Upper lobe of left lung (tissue), 6 donors: ENCODE measurements around the gene TPO. TPM values are rescaled to one million over a fixed set of nuclear protein-coding genes. Genes with fewer than 3 reads are reported as not detected.

Experiments
- ATAC-seq, 2 donors: fragments of 200-7000 bp; cut with Tn5 transposase; one replicate each; pipeline ENCODE4 v1.9.1; 2022; ENCODE audit warnings: mild to moderate bottlenecking in 2 of 2, moderate library complexity in 2 of 2; ENCODE audit not compliant: low FRiP score in 2 of 2
- DNase-seq, 2 donors: peaks; one replicate each; pipeline ENCODE4 v3.0.0-alpha.2; 2019 to 2020
- H3K27ac ChIP-seq, 4 donors: fragments of 200-600 bp; sonication (generic); one replicate each; pipeline ENCODE4 v1.5.1; 2016 to 2019
- H3K27me3 ChIP-seq, 4 donors: fragments of 200-600 bp; sonication (generic); one replicate each; pipeline ENCODE4 v1.5.1; 2017 to 2019
- H3K36me3 ChIP-seq, 4 donors: fragments of 200-600 bp; sonication (generic); one replicate each; pipeline ENCODE4 v1.5.1; 2016 to 2019
- H3K4me1 ChIP-seq, 4 donors: fragments of 200-600 bp; sonication (generic); one replicate each; pipeline ENCODE4 v1.5.1; 2018 to 2019
- H3K4me3 ChIP-seq, 4 donors: fragments of 200-600 bp; sonication (generic); one replicate each; pipeline ENCODE4 v1.5.1; 2017 to 2019; ENCODE audit warnings: mild to moderate bottlenecking in 2 of 4, moderate library complexity in 1 of 4
- H3K9me3 ChIP-seq, 4 donors: fragments of 200-600 bp; sonication (generic); one replicate each; pipeline ENCODE4 v1.5.1; 2018 to 2019
- CTCF ChIP-seq, 6 experiments: fragments of 450-650 bp in 4 of 6; fragments of 200-600 bp in 2 of 6; sonication (generic) in 2 of 6; IDR thresholded peaks; one replicate each; pipeline ENCODE4 v1.5.1; 2016 to 2019; ENCODE audit warnings: antibody characterized with exemption in 6 of 6
- EP300 ChIP-seq, 4 donors: sonication (generic); formaldehyde crosslinking; IDR thresholded peaks; one replicate each; pipeline ENCODE4 v1.5.1; 2017; ENCODE audit warnings: antibody characterized with exemption in 4 of 4, control low read depth in 2 of 4
- POLR2A ChIP-seq, 4 donors: fragments of 450-650 bp; IDR thresholded peaks; one replicate each; pipeline ENCODE4 v1.5.1; 2016 to 2017; ENCODE audit warnings: antibody characterized with exemption in 4 of 4, mild to moderate bottlenecking in 2 of 4
- POLR2AphosphoS5 ChIP-seq, 2 donors: sonication (generic); formaldehyde crosslinking; IDR thresholded peaks; one replicate each; pipeline ENCODE4 v1.5.1; 2017; ENCODE audit warnings: antibody characterized with exemption in 2 of 2
- WGBS, 2 donors: methylation state at CpG; one replicate each; pipeline ENCODE4 v1.1.5; 2017 to 2018; 5-methylcytosine and 5-hydroxymethylcytosine counted together
- total RNA-seq, 6 donors: library from RNA; depleted of rRNA in 4 of 6; stranded (reverse); fragments of >200 nt in 4 of 6; gene quantifications; one replicate each; pipeline versions ENCODE4 v1.1.0 to v1.2.1, GENCODE V29; 2016 to 2021
- donor health status: DM: no; HTN: no; CAD: no; lungs with moderate emphysema.
- donor health status: DM: no; HTN: yes; CAD: no; lungs with severe emphysema.

The TPO gene
- total RNA-seq, 6 donors from 2014 or later, result 0.06 to 0.39 TPM; not detected in 4

GRCh38 chr2:1521878-1522830, 108.9 kb downstream of the TPO start:
- H3K4me3 ChIP-seq, result no peak overlapping the region
- DNase-seq, result peak in 1 of 2 donors; percentile 59
- H3K4me1 ChIP-seq, result peaks cover 0 to 10% (median 0%) of the 10 kb centered on the region in 4 donors
- no peaks in the 10 kb centered on the region for H3K36me3 ChIP-seq
- H3K27ac ChIP-seq, result no peak overlapping the region
- H3K27me3 ChIP-seq, result no peaks in the 10 kb centered on the region
- ATAC-seq, result no peak
- WGBS, 2 donors, result 88 to 91% methylated on average over 26 of the region's 26 CpGs
- H3K9me3 ChIP-seq, result no peaks in the 10 kb centered on the region
- no peak for TF ChIP-seq EP300 (IDR thresholded peaks at IDR 0.05)
- TF ChIP-seq POLR2AphosphoS5 (IDR thresholded peaks at IDR 0.05), result no peak
- TF ChIP-seq POLR2A (IDR thresholded peaks at IDR 0.05), result no peak
- no peak for TF ChIP-seq CTCF (IDR thresholded peaks at IDR 0.05)

DNA sequence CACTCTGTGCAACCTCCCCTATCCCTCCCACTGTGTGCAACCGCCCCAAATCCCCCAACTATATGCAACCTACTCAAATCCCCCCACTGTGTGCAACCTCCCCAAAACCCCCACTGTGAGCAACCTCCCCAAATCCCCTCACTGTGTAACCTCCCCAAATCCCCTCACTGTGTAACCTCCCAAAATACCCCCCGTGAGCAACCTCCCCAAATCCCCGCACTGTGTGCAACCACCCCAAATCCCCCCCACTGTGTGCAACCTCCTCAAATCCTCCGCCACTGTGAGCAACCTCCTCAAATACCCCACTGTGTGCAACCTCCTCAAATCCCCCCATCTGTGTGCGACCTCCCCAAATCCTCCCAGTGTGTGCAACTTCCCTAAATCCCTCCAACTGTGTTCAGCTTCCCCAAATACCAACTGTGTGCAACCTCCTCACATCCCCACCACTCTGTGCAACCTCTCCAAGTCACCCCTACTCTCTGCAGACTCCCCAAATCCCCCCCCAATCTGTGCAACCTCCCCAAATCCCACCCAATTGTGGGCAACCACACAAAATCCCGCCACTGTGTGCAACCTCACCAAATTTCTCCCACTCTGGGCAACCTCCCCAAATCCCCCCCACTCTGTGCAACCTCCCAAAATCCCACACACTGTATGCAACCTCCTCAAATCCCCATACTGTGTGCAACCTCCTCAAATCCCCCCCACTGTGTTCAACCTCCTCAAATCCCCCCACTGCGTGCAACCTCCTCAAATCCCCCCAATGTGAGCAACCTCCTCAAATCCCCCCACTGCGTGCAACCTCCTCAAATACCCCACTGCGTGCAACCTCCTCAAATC, 114.1 kb downstream of the TPO start:
- ATAC-seq, result peak in 1 of 2 donors; percentile 59
- no peaks in the 10 kb centered on the region for H3K9me3 ChIP-seq
- DNase-seq, result no peak
- H3K4me3 ChIP-seq, result no peak overlapping the region
- no peaks in the 10 kb centered on the region for H3K4me1 ChIP-seq
- WGBS, 2 donors, result 83 to 92% methylated on average over 9 of the region's 9 CpGs
- no peaks in the 10 kb centered on the region for H3K27me3 ChIP-seq
- no peak overlapping the region for H3K27ac ChIP-seq
- no peak for TF ChIP-seq EP300 (IDR thresholded peaks at IDR 0.05)
- no peak for TF ChIP-seq POLR2A (IDR thresholded peaks at IDR 0.05)
- no peak for TF ChIP-seq CTCF (IDR thresholded peaks at IDR 0.05)
- TF ChIP-seq POLR2AphosphoS5 (IDR thresholded peaks at IDR 0.05), result no peak
- no peaks in the 10 kb centered on the region for H3K36me3 ChIP-seq

DNA sequence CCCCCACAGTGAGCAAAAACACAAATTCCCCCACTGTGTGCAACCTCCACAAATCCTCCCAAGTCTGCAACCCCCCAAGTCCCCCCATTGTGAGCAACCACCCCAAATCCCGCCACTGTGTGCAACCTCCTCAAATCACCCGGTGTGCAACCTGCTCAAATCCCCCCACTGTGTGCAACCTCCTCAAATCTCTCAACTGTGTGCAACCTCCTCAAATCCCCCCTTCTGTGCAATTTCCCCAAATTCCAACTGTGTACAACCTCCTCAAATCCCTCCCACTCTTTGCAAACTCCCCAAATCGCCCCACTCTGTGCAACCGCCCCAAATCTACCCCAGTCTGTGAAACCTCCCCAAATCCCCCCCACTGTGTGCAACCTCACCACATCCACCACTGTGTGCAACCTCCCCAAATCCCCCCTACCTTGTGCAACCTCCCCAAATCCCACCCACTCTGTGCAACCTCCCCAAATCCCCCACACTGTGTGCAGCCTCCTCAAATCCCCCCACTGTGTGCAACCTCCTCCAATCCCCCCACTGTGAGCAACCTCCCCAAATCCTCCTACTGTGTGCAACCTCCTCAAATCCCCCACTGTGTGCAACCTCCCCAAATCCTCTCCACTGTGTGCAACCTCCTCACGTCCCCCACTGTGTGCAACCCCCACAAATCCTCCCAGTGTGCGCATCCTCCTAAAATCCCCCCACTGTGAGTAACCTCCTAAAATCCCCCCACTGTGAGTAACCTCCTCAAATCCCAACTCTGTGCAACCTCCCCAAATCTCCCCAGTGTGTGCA, 115.2 kb downstream of the TPO start:
- no peak for TF ChIP-seq POLR2A (IDR thresholded peaks at IDR 0.05)
- TF ChIP-seq CTCF (IDR thresholded peaks at IDR 0.05), result no peak
- no peak for TF ChIP-seq EP300 (IDR thresholded peaks at IDR 0.05)
- TF ChIP-seq POLR2AphosphoS5 (IDR thresholded peaks at IDR 0.05), result no peak
- H3K36me3 ChIP-seq, result no peaks in the 10 kb centered on the region
- H3K4me1 ChIP-seq, result no peaks in the 10 kb centered on the region
- H3K27ac ChIP-seq, result no peak overlapping the region
- 70 to 86% methylated on average over 6 of the region's 6 CpGs for WGBS, 2 donors
- no peak overlapping the region for H3K4me3 ChIP-seq
- no peaks in the 10 kb centered on the region for H3K9me3 ChIP-seq
- H3K27me3 ChIP-seq, result no peaks in the 10 kb centered on the region
- DNase-seq, result no peak
- peak in 1 of 2 donors; percentile 72 for ATAC-seq

DNA sequence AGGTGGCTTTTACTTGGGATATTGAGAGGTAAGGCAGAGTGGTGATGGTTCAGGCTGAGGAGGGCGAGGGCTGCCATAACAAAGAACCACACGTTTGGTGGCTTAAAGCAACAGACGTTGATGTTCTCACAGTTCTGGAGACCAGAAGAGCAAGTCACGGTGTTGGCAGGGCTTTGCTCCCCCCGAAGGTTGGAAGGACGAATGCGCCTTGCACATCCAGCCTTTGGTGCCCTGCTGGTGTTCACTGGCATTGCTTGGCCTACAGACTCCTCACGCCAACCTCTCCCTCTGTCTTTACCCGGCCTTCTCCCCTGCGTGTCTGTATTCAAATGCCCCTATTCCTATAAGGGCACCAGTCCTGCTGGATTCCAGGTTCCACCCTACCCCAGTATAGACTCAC, 125.4 kb downstream of the TPO start:
- no peaks in the 10 kb centered on the region for H3K27me3 ChIP-seq
- no peak for TF ChIP-seq POLR2A (IDR thresholded peaks at IDR 0.05)
- peak in 3 of 6 experiments; percentile 23 to 35 (median 23) for TF ChIP-seq CTCF (IDR thresholded peaks at IDR 0.05)
- WGBS, 2 donors, result 57 to 62% methylated on average over 10 of the region's 10 CpGs
- ATAC-seq (no peak), DNase-seq (no peak)
- H3K4me3 ChIP-seq, result no peak overlapping the region
- no peaks in the 10 kb centered on the region for H3K9me3 ChIP-seq
- no peaks in the 10 kb centered on the region for H3K36me3 ChIP-seq
- no peak overlapping the region for H3K27ac ChIP-seq
- H3K4me1 ChIP-seq, result no peaks in the 10 kb centered on the region
